Suprapubic skin (tissue), 3 donors: Measurements from ENCODE around the gene IL13RA1.

Experiments used
- POLR2A ChIP-seq, 2 donors: fragments of 450-650 bp; IDR thresholded peaks; one replicate each; pipeline ENCODE4 v1.6.1; 2017; ENCODE audit warnings: antibody characterized with exemption in 2 of 2, mild to moderate bottlenecking in 2 of 2, moderate library complexity in 2 of 2
- TF ChIP-seq, protein P1 (sequence below), 2 donors: fragments of 200-600 bp in 1 of 2; fragments of 450-650 bp in 1 of 2; sonication (generic) in 1 of 2; IDR thresholded peaks; one replicate each; pipeline ENCODE4 v1.5.1; 2016 to 2019; ENCODE audit warnings: antibody characterized with exemption in 2 of 2, mild to moderate bottlenecking in 1 of 2, moderate library complexity in 1 of 2

DNA sequence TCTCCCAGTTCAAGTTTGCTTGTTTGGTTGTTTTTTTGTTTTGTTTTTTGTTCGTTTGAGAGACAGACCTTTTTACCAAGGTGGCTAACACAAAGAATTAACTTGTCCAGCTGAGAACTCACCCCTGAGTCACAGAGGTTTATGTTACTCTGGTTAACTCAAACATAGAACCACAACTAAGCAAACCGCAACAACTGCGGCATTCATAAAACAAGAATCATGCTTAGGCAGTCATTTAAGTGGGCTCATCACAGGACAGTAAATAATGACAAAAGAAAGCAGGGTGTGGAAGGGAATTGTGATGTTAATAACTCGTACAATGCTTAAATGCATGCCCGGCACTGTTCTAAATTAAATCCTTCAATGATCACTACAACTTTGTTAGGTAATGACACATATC lies 24.7 kb upstream of the IL13RA1 start:
- TF ChIP-seq POLR2A (IDR thresholded peaks at IDR 0.05) = no peak
- TF ChIP-seq, protein P1, sequence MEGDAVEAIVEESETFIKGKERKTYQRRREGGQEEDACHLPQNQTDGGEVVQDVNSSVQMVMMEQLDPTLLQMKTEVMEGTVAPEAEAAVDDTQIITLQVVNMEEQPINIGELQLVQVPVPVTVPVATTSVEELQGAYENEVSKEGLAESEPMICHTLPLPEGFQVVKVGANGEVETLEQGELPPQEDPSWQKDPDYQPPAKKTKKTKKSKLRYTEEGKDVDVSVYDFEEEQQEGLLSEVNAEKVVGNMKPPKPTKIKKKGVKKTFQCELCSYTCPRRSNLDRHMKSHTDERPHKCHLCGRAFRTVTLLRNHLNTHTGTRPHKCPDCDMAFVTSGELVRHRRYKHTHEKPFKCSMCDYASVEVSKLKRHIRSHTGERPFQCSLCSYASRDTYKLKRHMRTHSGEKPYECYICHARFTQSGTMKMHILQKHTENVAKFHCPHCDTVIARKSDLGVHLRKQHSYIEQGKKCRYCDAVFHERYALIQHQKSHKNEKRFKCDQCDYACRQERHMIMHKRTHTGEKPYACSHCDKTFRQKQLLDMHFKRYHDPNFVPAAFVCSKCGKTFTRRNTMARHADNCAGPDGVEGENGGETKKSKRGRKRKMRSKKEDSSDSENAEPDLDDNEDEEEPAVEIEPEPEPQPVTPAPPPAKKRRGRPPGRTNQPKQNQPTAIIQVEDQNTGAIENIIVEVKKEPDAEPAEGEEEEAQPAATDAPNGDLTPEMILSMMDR (IDR thresholded peaks at IDR 0.05) = no peak
